ENCODE data around the gene WBP1L. TPM values are rescaled to one million over a fixed set of nuclear protein-coding genes. Genes with fewer than 3 reads are reported as not detected.

Gene WBP1L
- total and polyA plus RNA-seq, 2 of the 13 experiments (the other 11 are each of a cell fraction or from before 2014, with no cell fraction given) = 8.3 to 12.3 TPM

GRCh38 chr10:102850025-102850518, 106.3 kb downstream of the WBP1L start (continued):
- no peak for TF ChIP-seq TFDP1 (CRISPR knock-in tag; IDR thresholded peaks at IDR 0.05; ENCODE audit: borderline replicate concordance)
- TF ChIP-seq ZNF597 (CRISPR knock-in tag; IDR thresholded peaks at IDR 0.05) = no peak
- peak; percentile 85 for TF ChIP-seq KAT8 (CRISPR knock-in tag; IDR thresholded peaks at IDR 0.05)
- TF ChIP-seq ZNF510 (CRISPR knock-in tag; IDR thresholded peaks at IDR 0.05; ENCODE audit: low read depth) = no peak
- TF ChIP-seq KDM1A (CRISPR knock-in tag; IDR thresholded peaks at IDR 0.05) = peak; percentile 78
- TF ChIP-seq BCL3 (CRISPR knock-in tag; IDR thresholded peaks at IDR 0.05) = no peak
- no peak for TF ChIP-seq AHR (CRISPR knock-in tag; IDR thresholded peaks at IDR 0.05)
- no peak for TF ChIP-seq ZNF839 (CRISPR knock-in tag; IDR thresholded peaks at IDR 0.05; ENCODE audit: borderline replicate concordance)
- peak; percentile 83 for TF ChIP-seq MYC (CRISPR knock-in tag; IDR thresholded peaks at IDR 0.05; ENCODE audit: borderline replicate concordance)
- TF ChIP-seq ZNF501 (CRISPR knock-in tag; IDR thresholded peaks at IDR 0.05) = peak; percentile 53; the same call in 1 of the 2 replicates
- TF ChIP-seq AKAP8 (CRISPR knock-in tag; IDR thresholded peaks at IDR 0.05) = no peak
- TF ChIP-seq NFKBIZ (CRISPR knock-in tag; IDR thresholded peaks at IDR 0.05) = peak; percentile 76; the same call in 1 of the 2 replicates
- no peak for TF ChIP-seq ZNF10 (CRISPR knock-in tag; IDR thresholded peaks at IDR 0.05; ENCODE audit: borderline replicate concordance, low read depth)
- peak; percentile 87 for TF ChIP-seq HDAC2 (CRISPR knock-in tag; IDR thresholded peaks at IDR 0.05)
- TF ChIP-seq REPIN1 (CRISPR knock-in tag; IDR thresholded peaks at IDR 0.05; ENCODE audit: borderline replicate concordance, low read depth) = peak; percentile 91
- no peak for TF ChIP-seq MED8 (CRISPR knock-in tag; IDR thresholded peaks at IDR 0.05; ENCODE audit: insufficient replicate concordance)
- TF ChIP-seq KLF6 (CRISPR knock-in tag; IDR thresholded peaks at IDR 0.05) = peak; percentile 44; the same call in 1 of the 2 replicates
- TF ChIP-seq ZBTB40 (IDR thresholded peaks at IDR 0.05) = no peak
- TF ChIP-seq ZBTB40 (CRISPR knock-in tag; IDR thresholded peaks at IDR 0.05) = peak; percentile 75; the same call in 1 of the 2 replicates
